HG03159 (cell line): ENCODE measurements around the gene GPX6.
"Not testable (repeated sequence)": the region's sequence is repeated elsewhere in the genome, so short reads cannot be mapped to it uniquely, and the experiment has no call there.

Source experiments
- ATAC-seq: cut with Tn5 transposase; IDR thresholded peaks from one replicate; pipeline ENCODE4 v1.9.1; 2021; ENCODE audit warnings: mild to moderate bottlenecking, moderate library complexity; ENCODE audit not compliant: unreplicated experiment

Gene GPX6

GRCh38 chr6:28525496-28526039 is 10.0 kb upstream of the GPX6 start, which contains the start of gene GPX5:
GPX5 (plus strand) TSS chr6:28525881; CDS start chr6:28526014, 133 bp downstream.
- no peak for ATAC-seq

GRCh38 chr6:28523241-28523622 is 7.6 kb upstream of the GPX6 start:
- ATAC-seq, result no peak

GRCh38 chr6:28522594-28523240 is 7.1 kb upstream of the GPX6 start:
- no peak for ATAC-seq

- no peak for ATAC-seq
Observed at GRCh38 chr6:28517964-28518363, 2.4 kb upstream of the GPX6 start.

GRCh38 chr6:28512387-28512786 is 3.2 kb downstream of the GPX6 start:
- not testable (repeated sequence) for ATAC-seq

- ATAC-seq, result no peak
Observed at GRCh38 chr6:28511628-28512300, 3.8 kb downstream of the GPX6 start.

- no peak for ATAC-seq
Observed at GRCh38 chr6:28506807-28507475, 8.7 kb downstream of the GPX6 start.

GRCh38 chr6:28505733-28506132 is 9.9 kb downstream of the GPX6 start:
- no peak for ATAC-seq

- ATAC-seq, result not testable (repeated sequence)
Observed at GRCh38 chr6:28502709-28503305, 12.8 kb downstream of the GPX6 start.

GRCh38 chr6:28502136-28502535 is 13.5 kb downstream of the GPX6 start:
- not testable (repeated sequence) for ATAC-seq

- no peak for ATAC-seq
Observed at GRCh38 chr6:28501259-28501658, 14.3 kb downstream of the GPX6 start.

GRCh38 chr6:28497893-28498292 is 17.7 kb downstream of the GPX6 start:
- no peak for ATAC-seq

GRCh38 chr6:28497306-28497705 is 18.3 kb downstream of the GPX6 start:
- ATAC-seq, result no peak

GRCh38 chr6:28496099-28496779 is 19.4 kb downstream of the GPX6 start:
- ATAC-seq, result no peak

GRCh38 chr6:28491984-28492317 is 23.6 kb downstream of the GPX6 start:
- no peak for ATAC-seq

GRCh38 chr6:28490205-28490890 is 25.2 kb downstream of the GPX6 start:
- ATAC-seq, result no peak

- peak; percentile 72 for ATAC-seq
Observed at GRCh38 chr6:28489366-28490204, 26.0 kb downstream of the GPX6 start.

- no peak for ATAC-seq
Observed at GRCh38 chr6:28488916-28489365, 26.7 kb downstream of the GPX6 start.

- ATAC-seq, result no peak
Observed at GRCh38 chr6:28486988-28487742, 28.4 kb downstream of the GPX6 start.
